Anterior cingulate cortex (tissue), 58 donors: Measurements from ENCODE around the gene PRKAG2.
"Not testable (repeated sequence)": the region's sequence is repeated elsewhere in the genome, so short reads cannot be mapped to it uniquely, and the experiment has no call there.

ENCODE experiments used
- DNase-seq, 58 donors: peaks; one replicate each; lab custom pipeline; 2025; lab: John Stamatoyannopoulos, UW

The PRKAG2 gene

DNA sequence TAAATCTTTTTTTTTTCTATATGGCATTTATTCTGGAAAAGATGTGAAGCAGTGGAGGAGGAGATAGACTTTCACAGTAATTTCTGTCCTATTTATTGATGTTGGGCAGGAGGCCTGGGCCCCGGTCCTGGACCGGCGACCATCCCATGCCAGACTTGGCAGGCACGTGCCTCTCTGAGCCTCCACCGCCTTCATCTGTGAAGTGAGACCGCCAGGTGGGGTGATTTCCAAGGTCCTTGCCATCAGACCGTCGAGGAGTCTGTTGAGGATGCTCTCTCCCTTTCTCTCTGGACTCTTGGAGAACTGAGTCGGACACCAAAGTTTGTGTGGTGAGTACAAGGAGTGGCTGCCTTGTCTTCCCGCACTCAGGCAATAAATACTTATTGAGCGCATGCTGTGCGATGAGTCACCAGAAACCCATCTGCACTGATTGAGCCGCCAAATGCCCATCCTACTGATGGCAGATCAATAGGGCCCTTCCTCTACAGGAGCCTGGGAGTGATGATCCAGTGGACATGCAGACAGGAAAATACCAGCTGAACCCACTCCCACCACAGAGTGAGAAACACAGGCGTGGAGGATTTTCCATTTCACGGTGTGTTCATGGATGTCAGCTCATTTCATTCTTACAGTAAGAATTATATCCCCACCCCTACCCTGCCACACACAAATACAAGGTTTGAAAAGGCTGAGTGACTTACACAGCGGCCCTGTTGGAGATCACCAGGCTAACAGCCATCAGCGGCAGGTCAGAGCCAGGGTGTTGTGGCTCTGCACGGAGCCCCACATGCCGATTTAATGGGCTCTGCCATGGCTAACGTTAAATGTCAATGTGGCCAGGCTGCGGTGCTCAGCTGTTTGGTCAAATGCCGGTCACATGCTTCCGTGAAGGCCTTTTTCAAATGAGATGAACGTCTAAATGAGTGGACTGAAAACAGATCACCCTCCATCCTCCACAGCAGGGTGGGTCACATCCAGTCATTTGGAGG is 11.5 kb upstream of the PRKAG2 start:
- DNase-seq: no peak

DNA sequence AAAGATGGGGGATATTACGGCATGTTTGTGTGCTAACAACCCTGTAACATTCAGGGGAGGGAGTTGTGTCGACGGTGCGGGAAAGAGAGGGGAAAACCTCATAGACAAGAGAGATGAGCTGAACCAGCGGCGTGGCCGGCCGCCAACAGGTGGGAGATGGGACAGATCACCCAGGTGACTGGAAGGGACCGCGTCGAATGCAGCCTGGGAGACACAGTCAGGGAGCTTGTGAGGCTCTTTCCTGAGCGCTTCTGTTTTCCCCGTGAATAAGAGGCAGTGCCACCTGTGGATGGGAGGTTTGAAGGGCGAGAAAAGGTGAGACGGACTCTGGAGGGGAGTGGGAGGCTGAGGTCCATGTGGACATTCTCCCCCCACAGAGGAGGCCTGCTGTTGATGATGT is 9.9 kb upstream of the PRKAG2 start:
- DNase-seq: no peak

DNA sequence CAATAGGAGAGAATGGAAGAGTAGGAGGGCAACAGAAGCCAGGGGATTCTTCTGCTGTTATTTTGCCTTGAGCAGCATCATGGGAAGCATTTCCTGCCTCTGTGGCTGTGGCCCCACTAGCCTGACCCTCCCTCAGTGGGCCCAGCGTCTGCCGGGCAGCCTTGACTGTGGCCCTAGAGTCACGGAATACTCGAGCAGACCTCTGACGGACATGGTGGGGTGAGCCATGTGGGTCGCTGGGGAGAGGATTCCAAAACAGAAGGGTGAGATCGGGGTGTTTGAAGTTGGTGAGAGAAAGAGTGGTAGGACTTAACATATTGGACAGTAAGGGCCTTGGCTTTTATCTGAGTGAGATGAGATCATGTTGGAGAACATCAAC is 8.3 kb upstream of the PRKAG2 start:
- no peak for DNase-seq

DNA sequence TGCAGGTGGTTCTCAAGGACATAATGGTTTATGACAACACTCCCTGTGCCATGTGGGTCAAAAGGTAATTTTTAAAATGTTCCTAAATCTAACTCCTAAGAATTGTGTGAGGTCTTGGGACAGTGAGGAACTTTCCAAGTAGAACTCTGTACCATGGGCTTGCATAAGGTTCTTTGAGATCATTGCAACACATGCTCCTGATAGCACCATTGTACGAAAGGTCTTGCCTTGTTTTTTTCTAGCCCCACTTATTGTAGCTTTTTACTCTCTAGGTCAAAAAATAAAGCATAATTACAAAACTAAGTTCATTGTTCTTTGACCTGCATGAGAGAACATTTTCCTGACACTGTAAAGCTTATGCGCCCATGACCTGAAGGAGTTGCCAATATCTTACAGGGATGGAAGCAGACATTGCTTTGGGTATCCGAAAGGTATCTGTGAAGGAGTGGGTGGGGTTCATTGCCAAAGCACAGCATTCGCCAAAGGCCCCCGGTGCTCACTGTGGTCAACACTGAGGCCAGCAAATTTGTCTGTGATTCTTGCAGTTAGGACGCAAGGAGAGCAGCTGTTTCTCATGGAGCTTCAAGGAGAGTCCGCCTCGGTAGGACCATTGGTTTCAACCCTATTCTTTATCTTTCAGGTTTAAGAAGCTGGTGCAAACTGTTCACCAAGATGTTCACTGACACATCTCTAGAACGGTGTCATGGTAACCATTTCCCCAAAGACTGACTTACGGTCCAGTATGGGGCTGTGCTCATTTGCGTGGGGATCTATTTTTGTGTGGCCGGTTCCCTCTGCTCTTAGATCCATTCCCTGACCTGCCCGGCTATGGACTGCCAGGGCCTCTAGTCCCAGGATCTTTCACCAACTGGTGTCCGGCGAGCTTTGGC is 7.6 kb upstream of the PRKAG2 start:
- DNase-seq: no peak

DNA sequence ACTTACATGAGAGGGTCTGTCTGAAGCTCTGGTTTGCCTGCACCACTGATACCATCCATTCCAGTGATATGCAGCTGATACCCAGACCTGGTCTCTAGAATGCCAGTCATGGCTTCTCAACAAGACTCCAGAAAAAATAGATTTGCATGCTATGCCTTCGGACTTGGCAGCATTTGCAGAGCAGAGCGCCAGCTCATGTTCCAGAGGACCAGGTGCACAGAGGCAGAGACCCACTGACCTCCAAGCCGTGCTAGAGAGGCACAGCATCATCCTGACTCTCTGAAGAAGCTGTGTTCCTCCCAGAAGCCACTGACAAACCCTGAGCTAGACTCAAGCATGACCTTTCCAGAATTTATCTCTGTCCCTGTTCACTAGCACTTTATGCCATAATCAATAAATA is 6.9 kb upstream of the PRKAG2 start:
- no peak for DNase-seq

DNA sequence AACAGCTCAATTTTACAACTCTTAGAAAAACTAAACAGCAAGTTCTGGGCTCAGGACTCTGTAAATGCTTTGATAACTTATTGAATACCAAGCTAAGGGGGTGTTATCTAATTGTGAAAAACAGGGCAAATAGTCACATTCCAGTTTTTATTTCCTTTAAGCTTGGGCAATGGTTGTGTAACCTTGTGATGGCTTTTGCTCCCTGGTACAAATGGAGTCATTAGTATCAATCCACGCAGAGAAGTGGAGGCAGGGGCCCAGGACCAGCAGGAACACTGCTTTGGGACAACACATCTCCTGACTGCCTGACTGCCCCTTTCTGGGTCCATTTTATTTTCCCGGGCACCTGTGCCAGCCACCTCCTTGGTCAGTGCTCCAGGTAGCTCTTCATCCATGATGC is 5.8 kb upstream of the PRKAG2 start:
- no peak for DNase-seq

DNA sequence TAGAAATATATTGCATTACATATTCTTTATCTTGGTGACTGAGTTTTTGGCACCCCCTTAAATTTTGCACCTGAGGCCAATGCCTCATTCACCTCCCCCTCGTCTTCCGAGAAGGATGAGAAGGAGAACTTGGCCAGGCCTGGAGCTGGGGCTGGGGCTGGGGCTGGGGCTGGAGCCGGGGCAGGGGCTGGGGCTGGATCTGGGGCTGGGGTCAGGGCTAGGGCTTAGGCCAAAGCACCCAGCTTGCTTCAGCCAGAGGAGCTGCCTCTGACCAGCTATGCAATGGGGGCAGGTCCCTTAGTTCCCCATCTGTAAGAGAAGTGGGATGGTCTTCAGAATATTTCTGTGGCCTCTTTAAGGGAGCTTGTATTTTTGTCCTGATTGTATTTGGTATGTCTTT is 3.8 kb upstream of the PRKAG2 start:
- no peak for DNase-seq

DNA sequence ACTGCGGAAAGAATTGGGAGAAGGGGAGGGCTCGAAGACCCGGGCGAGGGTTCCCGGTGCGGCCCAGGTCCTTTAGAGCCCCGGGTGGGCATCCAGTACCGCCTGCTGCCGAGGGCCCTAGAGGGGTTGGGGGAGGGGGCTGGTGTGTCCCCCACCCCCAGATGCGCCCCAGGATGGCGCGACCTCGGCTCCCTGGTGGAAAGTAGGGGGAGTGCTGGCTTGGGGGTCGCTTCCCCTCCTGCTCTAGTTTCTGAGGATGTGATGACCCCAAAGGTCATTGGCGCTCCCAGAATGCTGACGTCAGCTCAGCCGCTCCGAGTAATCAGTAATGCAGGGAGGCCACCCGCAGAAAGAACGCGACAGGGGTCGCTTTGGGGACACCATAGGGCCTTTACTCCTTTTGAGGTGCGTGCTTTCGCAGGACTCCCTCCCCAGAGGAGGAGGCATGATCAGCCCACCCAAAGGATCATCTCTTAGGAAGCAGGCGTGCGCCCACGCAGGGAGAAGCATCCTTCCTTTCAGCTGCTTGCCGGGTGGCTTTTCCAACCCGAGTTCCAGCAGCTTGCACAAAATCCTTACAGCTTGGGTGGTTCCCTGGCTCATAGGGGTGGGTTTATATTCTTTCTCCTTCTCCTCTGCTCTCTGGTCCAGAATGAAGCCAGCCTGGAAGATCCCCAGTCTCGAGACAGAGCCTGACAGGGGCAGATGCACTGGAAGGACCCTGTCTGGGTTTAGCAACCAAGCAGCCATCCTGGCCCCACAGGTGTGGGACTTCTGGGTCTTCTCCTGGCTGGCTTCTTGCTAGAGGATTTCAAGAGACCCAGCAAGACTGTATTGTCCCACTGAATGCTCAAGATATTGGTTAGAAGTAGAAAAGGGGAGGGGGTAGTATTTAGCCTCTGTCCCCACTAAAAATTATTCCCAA is 1.3 kb upstream of the PRKAG2 start:
- DNase-seq: peak in 12 of 58 donors; percentile 27 to 57 (median 36)

DNA sequence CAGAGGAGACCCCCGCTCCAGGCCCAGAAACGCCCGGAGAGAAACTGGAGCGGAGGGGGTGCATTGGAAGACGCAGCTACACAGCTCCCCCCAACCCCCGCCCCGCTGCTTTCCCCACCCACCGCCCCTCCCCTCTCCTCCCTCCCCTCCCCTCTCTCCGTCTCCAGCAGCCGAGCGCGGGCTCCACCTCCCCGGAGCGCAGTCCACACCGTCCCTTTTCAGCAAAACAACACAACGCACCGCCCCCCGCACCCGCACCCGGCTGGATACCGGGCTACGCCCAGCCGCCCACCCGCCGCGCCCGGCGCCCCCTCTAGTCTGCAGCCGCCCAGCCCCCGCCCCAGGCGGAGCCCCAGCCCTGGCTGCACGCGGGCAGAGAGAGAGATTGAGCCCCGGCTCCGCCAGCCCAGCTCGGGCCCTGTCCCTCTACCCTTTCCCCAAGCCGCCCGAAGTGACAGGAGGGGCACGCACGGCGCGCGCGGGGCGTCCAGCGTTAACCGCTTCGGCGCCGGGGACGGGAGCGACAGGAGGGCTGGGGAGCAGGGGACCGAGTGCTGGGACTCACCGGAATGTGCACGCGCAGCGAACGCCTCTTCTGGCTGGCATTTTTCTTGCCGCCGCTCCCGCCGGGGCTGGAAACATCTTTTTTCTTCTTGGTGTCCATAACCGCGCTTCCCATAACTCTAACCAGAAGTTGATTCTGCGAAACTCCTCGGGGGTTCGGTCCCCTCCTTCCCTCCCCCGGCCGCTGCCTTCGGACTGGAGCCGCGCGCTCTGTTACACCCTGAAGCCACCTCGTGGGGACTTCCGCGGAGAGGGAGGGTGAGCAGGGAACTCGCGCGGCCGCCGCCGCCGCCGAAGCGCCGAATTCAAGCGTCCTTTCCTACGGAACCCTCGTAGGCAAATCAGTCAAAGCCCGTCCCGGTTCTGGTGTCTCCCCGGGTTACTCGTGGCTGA is 695 bp downstream of the PRKAG2 start:
- peak in 55 of 58 donors; percentile 22 to 91 (median 68) for DNase-seq

DNA sequence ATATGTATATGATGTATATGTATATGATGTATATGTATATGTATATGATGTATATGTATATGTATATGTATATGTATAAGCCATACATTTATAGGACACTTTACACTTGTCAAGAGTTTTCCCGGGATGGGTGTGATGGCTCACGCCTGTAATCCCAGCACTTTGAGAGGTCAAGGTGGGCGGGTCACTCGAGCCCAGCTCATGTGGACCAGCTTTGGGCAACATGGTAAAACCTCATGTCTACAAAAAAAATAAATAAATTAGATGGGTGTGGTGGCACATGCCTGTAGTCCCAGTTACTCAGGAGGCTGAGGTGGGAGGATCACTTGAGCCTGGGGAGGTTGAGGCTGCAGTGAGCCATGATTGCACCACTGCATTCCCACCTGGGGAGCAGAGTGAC is 2.4 kb downstream of the PRKAG2 start:
- DNase-seq: not testable (repeated sequence)

DNA sequence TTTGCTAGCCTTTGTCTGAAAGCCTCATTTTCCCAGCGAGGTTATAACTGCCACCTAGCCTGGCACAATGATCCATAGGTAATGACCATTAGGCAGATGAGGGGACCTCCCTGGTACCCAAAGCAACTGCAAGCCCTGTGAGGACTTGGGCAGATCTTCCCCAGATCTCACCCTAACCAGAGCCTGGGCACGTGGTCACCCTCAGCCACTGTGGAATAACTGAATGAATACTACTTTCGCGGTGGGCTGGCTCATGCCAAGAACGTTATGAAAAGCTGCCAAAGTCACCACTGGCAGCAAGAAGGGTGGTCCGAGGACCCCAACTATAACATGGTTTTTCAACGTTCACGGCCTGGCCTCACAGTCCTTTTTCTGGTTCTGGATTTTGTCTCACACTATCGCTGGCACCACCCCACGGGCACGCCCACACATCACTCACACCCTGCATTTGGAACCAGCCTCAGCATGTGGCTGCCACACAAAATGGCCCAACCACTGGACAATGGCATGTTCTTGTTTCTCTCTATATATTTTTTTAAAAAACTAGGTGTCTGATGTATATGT is 3.4 kb downstream of the PRKAG2 start:
- DNase-seq: no peak

DNA sequence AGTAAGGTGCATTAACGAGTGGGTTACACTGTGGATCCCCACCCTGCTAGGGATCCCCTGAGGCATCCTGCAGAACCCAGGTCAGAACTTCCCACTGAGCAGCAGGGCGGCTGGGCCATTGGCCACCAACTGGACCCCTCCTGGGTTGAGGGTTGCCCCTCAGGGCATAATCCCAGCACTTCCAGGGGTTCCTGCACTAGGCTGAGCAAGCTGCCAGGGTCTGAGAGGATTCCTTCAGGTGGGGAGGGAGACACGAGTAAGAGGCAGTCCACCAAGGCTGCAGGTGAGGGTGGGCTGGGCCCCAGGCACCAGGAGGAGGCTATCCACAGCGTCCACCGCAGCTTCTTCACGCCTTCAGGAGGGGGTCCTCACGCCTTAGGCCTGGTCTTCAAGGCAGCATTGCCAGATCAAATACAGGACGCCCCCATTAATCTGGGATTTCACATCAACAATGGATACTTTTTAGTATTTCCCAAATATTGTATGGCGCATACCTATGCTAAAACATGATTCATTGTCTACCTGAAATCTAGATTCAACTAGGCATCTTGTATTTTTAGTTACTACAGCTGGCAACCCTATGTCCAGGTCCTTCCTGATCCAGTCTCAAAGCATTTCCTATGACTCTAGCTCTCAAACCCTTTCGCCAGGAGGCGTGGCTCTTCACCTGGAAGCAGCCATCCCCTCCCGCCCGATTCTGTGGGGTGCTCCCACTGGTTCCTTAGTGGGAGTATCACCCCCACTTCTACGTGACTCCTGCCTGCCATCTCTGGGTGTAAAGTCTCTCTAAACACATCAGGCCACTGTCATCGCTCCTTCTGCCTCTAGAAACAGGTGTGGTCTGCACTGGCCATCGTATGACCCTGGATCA is 4.1 kb downstream of the PRKAG2 start:
- DNase-seq: no peak

DNA sequence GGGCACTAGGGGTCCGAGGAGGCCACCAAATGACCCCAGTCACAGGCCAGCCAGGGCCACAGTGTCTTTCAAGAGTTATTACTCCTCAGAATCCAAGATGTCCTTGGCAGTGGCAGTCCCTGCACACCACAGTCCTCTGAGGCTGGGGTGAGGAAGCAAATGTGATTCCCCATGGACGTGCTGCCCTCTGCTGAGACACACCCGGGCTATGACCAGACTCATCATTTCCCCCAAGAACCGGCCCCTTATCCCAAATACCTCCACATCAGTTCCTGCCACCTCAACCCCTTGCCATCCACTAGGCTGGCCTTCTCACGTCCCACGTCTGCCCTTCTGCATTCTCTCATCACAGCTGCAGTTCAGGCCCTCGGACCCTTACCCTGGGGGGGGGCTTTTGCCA is 5.0 kb downstream of the PRKAG2 start:
- no peak for DNase-seq

DNA sequence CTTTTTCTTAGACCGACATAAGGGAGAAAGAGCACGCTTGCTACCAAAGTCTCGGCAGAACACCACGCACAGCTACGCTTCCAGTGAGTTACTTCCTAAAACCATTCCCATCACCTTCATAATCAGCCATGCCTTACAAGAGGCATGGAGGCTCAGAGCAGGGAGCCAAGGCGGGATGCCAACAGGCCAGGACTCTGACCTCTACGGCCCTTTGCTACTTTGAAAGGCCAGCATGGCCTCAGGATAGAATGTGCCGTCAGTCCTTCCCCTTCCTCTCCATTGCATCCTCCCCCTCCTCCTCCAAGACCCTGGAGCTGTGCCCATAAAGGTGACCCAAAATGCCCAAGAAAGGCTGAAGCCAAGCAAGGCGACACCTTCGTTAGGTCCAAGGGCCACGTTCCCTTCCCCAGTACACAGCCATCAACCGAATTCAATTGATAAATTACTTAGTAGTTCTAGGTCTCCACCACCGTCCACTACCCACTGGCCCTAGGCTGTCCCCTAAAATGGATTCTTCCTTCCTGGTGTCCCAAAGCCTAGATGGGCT is 5.7 kb downstream of the PRKAG2 start:
- no peak for DNase-seq

DNA sequence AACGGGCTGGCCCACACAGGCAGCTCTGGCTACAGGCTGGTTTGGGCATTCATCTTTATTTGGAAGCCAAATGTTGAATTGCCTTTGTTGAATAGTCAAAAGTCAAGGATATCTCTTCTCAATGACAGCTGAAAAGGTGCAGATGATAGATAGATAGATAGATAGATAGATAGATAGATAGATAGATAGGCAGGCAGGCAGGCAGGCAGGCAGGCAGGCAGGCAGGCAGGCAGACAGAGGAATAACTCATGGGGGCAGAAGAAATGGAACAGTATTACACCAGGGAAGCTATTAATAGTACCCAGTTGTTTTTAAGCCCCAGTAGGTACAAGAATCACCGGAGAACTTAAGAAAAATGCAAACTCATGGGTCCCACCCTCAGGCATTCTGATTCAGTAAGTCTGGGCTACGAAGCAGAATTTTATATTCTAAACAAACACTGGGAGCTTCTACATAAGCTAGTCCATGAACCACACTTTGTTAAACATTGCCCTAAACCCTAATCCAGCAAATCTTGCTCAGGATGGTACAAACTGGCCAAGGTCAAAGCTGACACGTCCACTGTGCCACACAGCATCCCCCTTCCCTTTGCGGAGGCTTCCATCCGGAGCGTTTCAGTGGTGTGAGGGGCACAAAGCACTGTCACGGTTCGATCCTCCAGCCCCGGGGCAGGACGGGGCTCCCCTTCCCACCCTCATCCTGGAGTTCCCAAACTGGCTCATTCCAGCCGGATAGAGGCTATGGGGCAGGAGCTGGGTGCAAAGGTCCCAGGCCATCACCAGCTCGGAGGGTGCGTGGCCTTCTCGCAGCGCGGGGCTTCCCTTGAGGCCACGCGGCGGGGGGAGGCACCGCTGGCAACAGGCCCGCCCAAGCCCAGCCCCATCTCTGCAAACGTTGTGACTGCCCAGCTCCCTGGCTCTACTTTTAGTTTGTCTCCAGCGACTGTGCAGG is 6.7 kb downstream of the PRKAG2 start:
- no peak for DNase-seq

DNA sequence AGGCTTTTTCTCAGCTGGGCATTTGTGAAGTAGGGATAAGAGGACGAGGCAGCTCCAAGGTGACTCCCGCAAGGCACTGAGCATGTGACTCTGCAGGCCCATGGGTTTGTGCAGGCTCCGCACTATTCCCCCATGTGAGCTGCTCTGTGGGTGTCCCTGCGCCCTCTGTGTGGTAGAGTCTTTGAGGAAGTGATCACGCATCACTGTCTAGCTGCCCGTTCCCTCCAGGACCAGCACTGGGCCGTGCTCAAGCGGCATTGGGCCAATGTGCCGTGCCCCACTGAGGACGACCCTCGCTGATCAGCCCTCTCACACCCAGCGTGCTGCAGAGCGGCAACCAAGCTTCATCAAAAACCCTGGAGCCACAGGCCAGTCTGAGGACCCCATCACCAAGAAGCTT is 7.5 kb downstream of the PRKAG2 start:
- DNase-seq: no peak

DNA sequence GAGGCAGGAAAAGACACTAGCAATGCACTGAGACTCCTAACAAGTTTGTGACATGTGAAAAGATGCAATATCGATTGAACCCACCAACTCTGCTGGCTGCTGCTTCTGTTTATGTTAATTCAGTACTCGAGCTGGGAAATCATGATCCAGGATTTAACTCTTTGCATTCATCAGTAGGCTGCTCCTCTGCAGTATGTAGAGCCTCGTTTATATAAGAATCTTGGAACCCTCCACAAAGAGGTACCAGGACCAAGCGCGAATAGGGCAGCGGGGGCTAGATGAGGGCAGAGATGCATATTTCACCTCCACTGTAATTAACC is 7.8 kb downstream of the PRKAG2 start:
- no peak for DNase-seq
